AG04450 (cell line): ENCODE data around the gene PFDN1. TPM values are rescaled to one million over a fixed set of nuclear protein-coding genes. Genes with fewer than 3 reads are reported as not detected.

Source experiments
- CTCF ChIA-PET: fragments of 300-600, 350-600 bp; formaldehyde crosslinking; extraction: SDS; loops from one replicate; lab custom pipeline; 2022; ENCODE audit warnings: antibody characterized with exemption, inconsistent platforms; lab: Charles Lee
- POLR2A ChIA-PET: fragments of 350-600 bp; formaldehyde crosslinking; extraction: SDS; loops from one replicate; lab custom pipeline; 2021; ENCODE audit warnings: antibody characterized with exemption, inconsistent platforms; lab: Yijun Ruan, JAX
- DNase-seq: peaks from one replicate; pipeline ENCODE4 v3.0.0-alpha.2; 2011; ENCODE audit warnings: low read depth, low spot score
- H3K27ac ChIP-seq: one replicate; pipeline ENCODE4 v1.5.1; 2012; ENCODE audit warnings: low read depth, low read length, control low read depth
- H3K27me3 ChIP-seq: one replicate; pipeline ENCODE4 v1.6.0; 2012; ENCODE audit warnings: low read length; ENCODE audit not compliant: control insufficient read depth, insufficient read depth
- H3K4me3 ChIP-seq: 2 replicates; pipeline ENCODE4 v1.5.1; 2011; ENCODE audit warnings: mild to moderate bottlenecking, low read depth, low read length, control low read depth
- H3K9me3 ChIP-seq: 2 replicates; pipeline ENCODE4 v1.5.1; 2012; ENCODE audit warnings: low read length; ENCODE audit not compliant: control insufficient read depth, insufficient read depth
- CTCF ChIP-seq: IDR thresholded peaks from 2 replicates; pipeline ENCODE4 v1.5.1; 2011; ENCODE audit warnings: low read depth, low read length, control low read depth, inconsistent platforms
- polyA plus RNA-seq: library from polyadenylated mRNA; depleted of rRNA; stranded (reverse); fragments of >200 nt; gene quantifications from 2 replicates; pipeline ENCODE4 v1.2.3, GENCODE V29; 2011

PFDN1 gene
- polyA plus RNA-seq, 1 experiment, result 112 TPM

GRCh38 chr5:140222416-140222815 is 80.5 kb downstream of the PFDN1 start:
- Histone ChIP-seq H3K27me3 (no peaks in the 10 kb centered on the region), H3K27ac (peak overlapping the region; percentile 80)
- CTCF ChIA-PET, result interaction anchor here (1.6 kb wide), 1 partner anchor 129 kb away, joined by 4 read pairs; no protein-coding TSS in a partner anchor

GRCh38 chr5:140221697-140222223 is 81.1 kb downstream of the PFDN1 start:
- Histone ChIP-seq H3K9me3 (no peaks in the 10 kb centered on the region), H3K27ac (peak overlapping the region; percentile 80), H3K27me3 (no peaks in the 10 kb centered on the region), H3K4me3 (no peak overlapping the region)
- CTCF ChIA-PET, result interaction anchor here (1.0 to 1.6 kb wide), 2 partner anchors 23 to 129 kb away, joined by 3 to 4 read pairs; no protein-coding TSS in a partner anchor
- POLR2A ChIA-PET, result interaction anchor here (0.6 to 1.1 kb wide), 2 partner anchors 15 to 19 kb away, joined by 3 to 4 read pairs; no protein-coding TSS in a partner anchor
- DNase-seq, result peak; percentile 64
- no peak for TF ChIP-seq CTCF

More at GRCh38 chr5:140222416-140222815, 80.5 kb downstream of the PFDN1 start:
- H3K9me3 ChIP-seq, result no peaks in the 10 kb centered on the region
- TF ChIP-seq CTCF, result no peak
- H3K4me3 ChIP-seq, result no peak overlapping the region
- no peak for DNase-seq
- POLR2A ChIA-PET, result interaction anchor here (1.1 kb wide), 1 partner anchor 19 kb away, joined by 4 read pairs; no protein-coding TSS in a partner anchor

GRCh38 chr5:140220698-140221064 is 82.2 kb downstream of the PFDN1 start:
- TF ChIP-seq CTCF, result no peak
- CTCF ChIA-PET, result interaction anchor here (0.9 to 1.6 kb wide), 3 partner anchors 126 to 138 kb away, joined by 3 to 4 read pairs (median 4); partner anchors contain the start of gene HBEGF
- POLR2A ChIA-PET, result no interaction called here
- DNase-seq, result no peak
- Histone ChIP-seq H3K9me3 (no peaks in the 10 kb centered on the region), H3K27ac (no peak overlapping the region), H3K4me3 (no peak overlapping the region), H3K27me3 (peaks cover 3% of the 10 kb centered on the region)

- Histone ChIP-seq H3K4me3 (no peak overlapping the region), H3K27me3 (peaks cover 3% of the 10 kb centered on the region), H3K9me3 (no peaks in the 10 kb centered on the region), H3K27ac (no peak overlapping the region)
- POLR2A ChIA-PET, result no interaction called here
- CTCF ChIA-PET, result interaction anchor here (0.9 to 1.1 kb wide), 3 partner anchors 24 to 139 kb away, joined by 3 to 4 read pairs (median 3); partner anchors contain the start of gene HBEGF
- no peak for DNase-seq
- no peak for TF ChIP-seq CTCF
These were observed 82.7 kb downstream of the PFDN1 start for GRCh38 chr5:140220032-140220697.
